Upper lobe of right lung (tissue), 1 donor: Measurements from ENCODE around the gene NEURL4. TPM values are rescaled to one million over a fixed set of nuclear protein-coding genes. Genes with fewer than 3 reads are reported as not detected.
"Not testable (repeated sequence)": the region's sequence is repeated elsewhere in the genome, so short reads cannot be mapped to it uniquely, and the experiment has no call there.

Experiments
- ATAC-seq: fragments of 200-7000 bp; cut with Tn5 transposase; one replicate; pipeline ENCODE4 v1.9.1; 2020; ENCODE audit warnings: mild to moderate bottlenecking, moderate library complexity
- DNase-seq: peaks from one replicate; pipeline ENCODE4 v3.0.0-alpha.2; 2020
- H3K27ac ChIP-seq: fragments of 200-600 bp; one replicate; pipeline ENCODE4 v1.8.0; 2022
- H3K27me3 ChIP-seq: fragments of 200-600 bp; one replicate; pipeline ENCODE4 v1.8.0; 2022; ENCODE audit warnings: mild to moderate bottlenecking
- H3K36me3 ChIP-seq: fragments of 200-600 bp; one replicate; pipeline ENCODE4 v1.8.0; 2022
- H3K4me1 ChIP-seq: fragments of 200-600 bp; one replicate; pipeline ENCODE4 v1.8.0; 2022
- H3K4me3 ChIP-seq: fragments of 200-600 bp; one replicate; pipeline ENCODE4 v1.8.0; 2022; ENCODE audit warnings: mild to moderate bottlenecking
- H3K9me3 ChIP-seq: fragments of 200-600 bp; one replicate; pipeline ENCODE4 v1.8.0; 2022
- CTCF ChIP-seq: fragments of 200-600 bp; IDR thresholded peaks from one replicate; pipeline ENCODE4 v1.8.0; 2022; ENCODE audit warnings: antibody characterized with exemption
- intact Hi-C: fragments of 100-400 bp; cut with DNase I; formaldehyde crosslinking; loops from one replicate; pipeline ENCODE4 v1.11.0; 2022
- total RNA-seq: library from RNA; stranded (reverse); fragmentation: NEBNext Ultra II Directional; extraction: Animal tissue kit (Norgen Biotek cat#: 25700); gene quantifications from one replicate; pipeline ENCODE4 v1.2.1, GENCODE V29; 2021
- donor health status: DM: no; HTN: yes; CAD: no; lungs with severe emphysema.

NEURL4 gene
- total RNA-seq, 1 donor from 2014 or later: 37.6 TPM

- no peak for DNase-seq
Measured at GRCh38 chr17:7334938-7335538, 5.9 kb upstream of the NEURL4 start.

GRCh38 chr17:7332600-7333069 lies 3.5 kb upstream of the NEURL4 start:
- H3K4me3 ChIP-seq, intact Hi-C loops, ATAC-seq, H3K36me3 ChIP-seq, DNase-seq, H3K27ac ChIP-seq, H3K9me3 ChIP-seq, H3K27me3 ChIP-seq: not testable (repeated sequence)
- H3K4me1 ChIP-seq: peaks cover 15% of the 10 kb centered on the region

More at GRCh38 chr17:7334938-7335538, 5.9 kb upstream of the NEURL4 start:
- TF ChIP-seq CTCF: no peak
- ATAC-seq: no peak
- Histone ChIP-seq H3K4me1 (peaks cover 6% of the 10 kb centered on the region), H3K4me3 (no peak overlapping the region), H3K27ac (no peak overlapping the region), H3K9me3 (no peaks in the 10 kb centered on the region), H3K27me3 (no peaks in the 10 kb centered on the region), H3K36me3 (no peaks in the 10 kb centered on the region)
- intact Hi-C loops: no loop called here

- no peaks in the 10 kb centered on the region for H3K27me3 ChIP-seq
- no peak for ATAC-seq
- intact Hi-C loops: no loop called here
- H3K4me3 ChIP-seq: no peak overlapping the region
- TF ChIP-seq CTCF: no peak
- H3K4me1 ChIP-seq: peaks cover 15% of the 10 kb centered on the region
- H3K9me3 ChIP-seq: no peaks in the 10 kb centered on the region
- H3K27ac ChIP-seq: no peak overlapping the region
- DNase-seq: no peak
- no peaks in the 10 kb centered on the region for H3K36me3 ChIP-seq
Measured at GRCh38 chr17:7332111-7332510, 3.0 kb upstream of the NEURL4 start.

- Histone ChIP-seq H3K9me3 (no peaks in the 10 kb centered on the region), H3K4me1 (peaks cover 15% of the 10 kb centered on the region), H3K36me3 (no peaks in the 10 kb centered on the region), H3K27me3 (no peaks in the 10 kb centered on the region), H3K4me3 (peak overlapping the region; percentile 87), H3K27ac (peak overlapping the region; percentile 92)
- TF ChIP-seq CTCF: no peak
- DNase-seq (no peak), ATAC-seq (no peak)
- intact Hi-C loops: no loop called here
Measured at GRCh38 chr17:7330638-7331015, 1.5 kb upstream of the NEURL4 start.

- peak overlapping the region; percentile 87 for H3K4me3 ChIP-seq
- DNase-seq: peak; percentile 85
- H3K36me3 ChIP-seq: no peaks in the 10 kb centered on the region
- peak; percentile 53 for ATAC-seq
- peaks cover 15% of the 10 kb centered on the region for H3K4me1 ChIP-seq
- H3K9me3 ChIP-seq: no peaks in the 10 kb centered on the region
- intact Hi-C loops: no loop called here
- peak overlapping the region; percentile 92 for H3K27ac ChIP-seq
- no peak for TF ChIP-seq CTCF
- no peaks in the 10 kb centered on the region for H3K27me3 ChIP-seq
Measured at GRCh38 chr17:7329997-7330637, 982 bp upstream of the NEURL4 start.

GRCh38 chr17:7329374-7329996 lies 350 bp upstream of the NEURL4 start:
- DNase-seq: peak; percentile 99
- TF ChIP-seq CTCF: no peak
- Histone ChIP-seq H3K4me1 (peaks cover 15% of the 10 kb centered on the region), H3K27me3 (no peaks in the 10 kb centered on the region), H3K9me3 (no peaks in the 10 kb centered on the region), H3K27ac (peak overlapping the region; percentile 92), H3K36me3 (peaks cover 3% of the 10 kb centered on the region), H3K4me3 (peak overlapping the region; percentile 87)
- intact Hi-C loops: no loop called here
- ATAC-seq: peak; percentile 94
